Measurements from ENCODE around the gene LPP. TPM values are rescaled to one million over a fixed set of nuclear protein-coding genes. Genes with fewer than 3 reads are reported as not detected.

LPP gene
- total RNA-seq, 1 experiment from 2014 or later: 54.0 TPM

GRCh38 chr3:188826574-188826973 is 672.6 kb downstream of the LPP start (continued):
- TF ChIP-seq TCF7L2 (IDR thresholded peaks at IDR 0.05; ENCODE audit: borderline replicate concordance, extremely low read depth, insufficient read depth, insufficient read length): no peak

GRCh38 chr3:188827103-188827502 is 673.1 kb downstream of the LPP start:
- Histone ChIP-seq H2AFZ (ENCODE audit: low read depth, low read length, poor library complexity, severe bottlenecking) (no peak overlapping the region), H3K36me3 (ENCODE audit: control insufficient read depth in 1 of 2, insufficient read depth in 2 of 2, low read length in 2 of 2) (no peaks in the 10 kb centered on the region), H3K27ac (ENCODE audit: low read depth, low read length) (no peak overlapping the region), H3K27me3 (ENCODE audit: insufficient read depth, low read length) (no peaks in the 10 kb centered on the region), H3K9me2 (ENCODE audit: insufficient read depth) (no peaks in the 10 kb centered on the region), H4K20me1 (ENCODE audit: insufficient read depth) (no peaks in the 10 kb centered on the region), H3K4me3 (replicated peaks in 1 of 2; ENCODE audit: low read depth in 1 of 2, low read length in 2 of 2) (no peak overlapping the region), H3K4me1 (ENCODE audit: control insufficient read depth in 1 of 2, insufficient read depth in 2 of 2, low read length in 2 of 2) (no peaks in the 10 kb centered on the region), H3K79me2 (ENCODE audit: insufficient read depth, low read length) (no peaks in the 10 kb centered on the region), H3K9me3 (ENCODE audit: control insufficient read depth in 1 of 2, insufficient read depth in 1 of 2, low read depth in 1 of 2, low read length in 2 of 2) (no peaks in the 10 kb centered on the region), H3K9ac (ENCODE audit: low read length) (no peak overlapping the region), H3K4me2 (ENCODE audit: low read length) (no peak overlapping the region)
- ATAC-seq (no peak), DNase-seq (ENCODE audit: low read depth, low spot score) (no peak)
- ChIA-PET RAD21 (ENCODE audit: low non-redundant PET in 1 of 2, low total read pairs in 2 of 2, uncharacterized antibody in 2 of 2, unreplicated experiment in 2 of 2) (no interaction called here), POLR2A (interaction anchor here (0.8 kb wide), 1 partner anchor 645 kb away, joined by 3 read pairs; no protein-coding TSS in a partner anchor), CTCF (no interaction called here)
- BruUV-seq (replicated peaks): no TSS peak
- intact Hi-C loops (cut with micrococcal nuclease): no loop called here
- TF ChIP-seq, protein P1, sequence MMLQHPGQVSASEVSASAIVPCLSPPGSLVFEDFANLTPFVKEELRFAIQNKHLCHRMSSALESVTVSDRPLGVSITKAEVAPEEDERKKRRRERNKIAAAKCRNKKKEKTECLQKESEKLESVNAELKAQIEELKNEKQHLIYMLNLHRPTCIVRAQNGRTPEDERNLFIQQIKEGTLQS (IDR thresholded peaks at IDR 0.05): no peak
- no peak for TF ChIP-seq SP1 (IDR thresholded peaks at IDR 0.05; ENCODE audit: low read depth)
- TF ChIP-seq ELF1 (IDR thresholded peaks at IDR 0.05; ENCODE audit: borderline replicate concordance, low read depth): no peak
- TF ChIP-seq POLR2A (IDR thresholded peaks at IDR 0.05; ENCODE audit: borderline replicate concordance, extremely low read depth, insufficient read depth, insufficient read length): no peak
- TF ChIP-seq ZNF274 (IDR thresholded peaks at IDR 0.05; ENCODE audit: low read depth, low read length): no peak
- no peak for TF ChIP-seq CEBPB (IDR thresholded peaks at IDR 0.05; ENCODE audit: low read depth)
- no peak for TF ChIP-seq EZH2phosphoT487 (IDR thresholded peaks at IDR 0.05; ENCODE audit: borderline replicate concordance)

DNA sequence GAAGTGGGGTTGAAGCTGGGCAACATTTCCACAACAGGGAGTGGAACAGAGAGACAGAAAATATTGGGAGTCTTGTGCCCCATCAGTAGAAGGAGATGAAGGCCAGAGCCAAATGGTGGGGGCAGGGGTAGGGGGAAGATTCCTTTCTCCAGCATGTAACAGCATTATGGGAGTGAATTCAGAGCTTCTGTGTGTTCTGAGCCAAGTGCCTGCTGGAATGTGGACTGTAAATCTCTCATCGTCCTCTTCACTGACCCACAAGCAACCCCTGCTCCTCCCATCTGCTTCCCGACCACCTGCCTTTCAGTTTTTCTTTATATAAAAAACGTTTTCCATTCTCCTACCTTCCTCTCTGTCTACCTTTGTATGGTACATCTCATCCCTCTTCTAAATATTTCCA is 673.6 kb downstream of the LPP start:
- no peak overlapping the region for H3K4me3 ChIP-seq (replicated peaks in 1 of 2; ENCODE audit: low read depth in 1 of 2, low read length in 2 of 2)
- intact Hi-C loops (cut with micrococcal nuclease): no loop called here
- no peaks in the 10 kb centered on the region for H3K36me3 ChIP-seq (ENCODE audit: control insufficient read depth in 1 of 2, insufficient read depth in 2 of 2, low read length in 2 of 2)
- no peaks in the 10 kb centered on the region for H3K27me3 ChIP-seq (ENCODE audit: insufficient read depth, low read length)
- ChIA-PET CTCF (no interaction called here), POLR2A (interaction anchor here (0.8 kb wide), 1 partner anchor 644 kb away, joined by 3 read pairs; no protein-coding TSS in a partner anchor), RAD21 (ENCODE audit: low non-redundant PET in 1 of 2, low total read pairs in 2 of 2, uncharacterized antibody in 2 of 2, unreplicated experiment in 2 of 2) (no interaction called here)
- H2AFZ ChIP-seq (ENCODE audit: low read depth, low read length, poor library complexity, severe bottlenecking): no peak overlapping the region
- no peaks in the 10 kb centered on the region for H3K9me2 ChIP-seq (ENCODE audit: insufficient read depth)
- ATAC-seq (no peak), DNase-seq (ENCODE audit: low read depth, low spot score) (no peak)
- no peaks in the 10 kb centered on the region for H3K9me3 ChIP-seq (ENCODE audit: control insufficient read depth in 1 of 2, insufficient read depth in 1 of 2, low read depth in 1 of 2, low read length in 2 of 2)
- no peaks in the 10 kb centered on the region for H3K79me2 ChIP-seq (ENCODE audit: insufficient read depth, low read length)
- no peaks in the 10 kb centered on the region for H4K20me1 ChIP-seq (ENCODE audit: insufficient read depth)
- H3K4me1 ChIP-seq (ENCODE audit: control insufficient read depth in 1 of 2, insufficient read depth in 2 of 2, low read length in 2 of 2): no peaks in the 10 kb centered on the region
- H3K4me2 ChIP-seq (ENCODE audit: low read length): no peak overlapping the region
- BruUV-seq (replicated peaks): no TSS peak
- H3K9ac ChIP-seq (ENCODE audit: low read length): no peak overlapping the region
- H3K27ac ChIP-seq (ENCODE audit: low read depth, low read length): no peak overlapping the region
- TF ChIP-seq FOSL1 (IDR thresholded peaks at IDR 0.05; ENCODE audit: low read depth) (no peak), CTCF (IDR thresholded peaks at IDR 0.05 in 2 of 3, conservative IDR thresholded peaks at IDR 0.05 in 1 of 3; ENCODE audit: borderline replicate concordance in 1 of 3, insufficient read depth in 1 of 3, low read depth in 2 of 3, low read length in 2 of 3) (no peak), CEBPB (IDR thresholded peaks at IDR 0.05; ENCODE audit: low read depth) (no peak), EZH2phosphoT487 (IDR thresholded peaks at IDR 0.05; ENCODE audit: borderline replicate concordance) (no peak), REST (IDR thresholded peaks at IDR 0.05; ENCODE audit: low read depth) (no peak), POLR2A (IDR thresholded peaks at IDR 0.05; ENCODE audit: borderline replicate concordance, extremely low read depth, insufficient read depth, insufficient read length) (no peak), SRF (IDR thresholded peaks at IDR 0.05; ENCODE audit: low read depth) (no peak), EGR1 (IDR thresholded peaks at IDR 0.05; ENCODE audit: low read depth) (no peak), ELF1 (IDR thresholded peaks at IDR 0.05; ENCODE audit: borderline replicate concordance, low read depth) (no peak), JUND (IDR thresholded peaks at IDR 0.05) (no peak)
